Measurements from ENCODE around the gene DHRS12. TPM values are rescaled to one million over a fixed set of nuclear protein-coding genes. Genes with fewer than 3 reads are reported as not detected.
A peak's percentile ranks its signal among the peaks of the same experiment; 100 is the strongest.

Gene DHRS12
- total RNA-seq, 4 donors from 2014 or later, result 3.5 to 25.8 (median 10.8) TPM

DNA sequence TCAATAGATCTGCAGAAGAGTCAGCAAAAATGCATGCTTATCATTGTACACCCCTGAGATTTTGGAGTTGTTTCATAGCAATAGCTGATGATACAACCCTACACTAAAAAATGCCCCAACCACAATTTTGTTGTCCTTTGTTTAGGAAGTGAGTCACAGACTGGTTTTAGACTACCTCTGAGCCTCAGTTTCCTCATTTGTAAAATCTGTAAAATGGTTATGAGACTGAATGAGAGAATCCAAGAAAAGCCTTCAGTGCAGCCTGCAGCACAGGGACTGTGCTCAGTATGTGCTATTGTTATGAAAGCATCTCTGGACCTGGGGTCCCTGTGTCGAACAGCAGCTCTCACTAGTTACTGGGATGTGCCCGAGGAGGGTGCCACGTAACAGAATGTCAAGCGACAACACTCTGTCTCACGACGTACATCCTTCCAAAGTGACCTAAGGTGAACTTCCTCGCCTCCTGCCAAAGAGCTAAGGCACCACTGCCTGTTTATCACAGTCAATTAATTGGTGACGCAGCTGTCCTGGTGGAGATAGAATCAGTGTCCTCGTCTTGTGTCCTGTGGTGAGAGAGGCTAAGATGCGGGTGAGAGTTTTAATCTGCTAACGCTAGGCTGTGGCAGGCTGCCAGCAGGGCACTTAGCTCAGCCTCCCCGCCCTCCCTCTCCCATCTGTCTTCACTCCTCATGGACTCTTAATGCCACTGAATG, 18.1 kb downstream of the DHRS12 start:
- Histone ChIP-seq H3K4me1 (peaks cover 26% of the 10 kb centered on the region), H3K9me3 (no peaks in the 10 kb centered on the region), H3K36me3 (no peaks in the 10 kb centered on the region), H3K27ac (peak overlapping the region; percentile 73), H3K4me3 (no peak overlapping the region), H3K27me3 (no peaks in the 10 kb centered on the region)
- peak in 1 of 2 donors; percentile 85 for DNase-seq (ENCODE audit: low spot score in 2 of 2)
- TF ChIP-seq POLR2A (IDR thresholded peaks at IDR 0.05) (no peak), POLR2AphosphoS5 (IDR thresholded peaks at IDR 0.05) (no peak), EP300 (IDR thresholded peaks at IDR 0.05) (no peak)
- TF ChIP-seq, protein P1, sequence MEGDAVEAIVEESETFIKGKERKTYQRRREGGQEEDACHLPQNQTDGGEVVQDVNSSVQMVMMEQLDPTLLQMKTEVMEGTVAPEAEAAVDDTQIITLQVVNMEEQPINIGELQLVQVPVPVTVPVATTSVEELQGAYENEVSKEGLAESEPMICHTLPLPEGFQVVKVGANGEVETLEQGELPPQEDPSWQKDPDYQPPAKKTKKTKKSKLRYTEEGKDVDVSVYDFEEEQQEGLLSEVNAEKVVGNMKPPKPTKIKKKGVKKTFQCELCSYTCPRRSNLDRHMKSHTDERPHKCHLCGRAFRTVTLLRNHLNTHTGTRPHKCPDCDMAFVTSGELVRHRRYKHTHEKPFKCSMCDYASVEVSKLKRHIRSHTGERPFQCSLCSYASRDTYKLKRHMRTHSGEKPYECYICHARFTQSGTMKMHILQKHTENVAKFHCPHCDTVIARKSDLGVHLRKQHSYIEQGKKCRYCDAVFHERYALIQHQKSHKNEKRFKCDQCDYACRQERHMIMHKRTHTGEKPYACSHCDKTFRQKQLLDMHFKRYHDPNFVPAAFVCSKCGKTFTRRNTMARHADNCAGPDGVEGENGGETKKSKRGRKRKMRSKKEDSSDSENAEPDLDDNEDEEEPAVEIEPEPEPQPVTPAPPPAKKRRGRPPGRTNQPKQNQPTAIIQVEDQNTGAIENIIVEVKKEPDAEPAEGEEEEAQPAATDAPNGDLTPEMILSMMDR (IDR thresholded peaks at IDR 0.05), result no peak
- WGBS, result 52% methylated on average over 12 of the region's 12 CpGs

DNA sequence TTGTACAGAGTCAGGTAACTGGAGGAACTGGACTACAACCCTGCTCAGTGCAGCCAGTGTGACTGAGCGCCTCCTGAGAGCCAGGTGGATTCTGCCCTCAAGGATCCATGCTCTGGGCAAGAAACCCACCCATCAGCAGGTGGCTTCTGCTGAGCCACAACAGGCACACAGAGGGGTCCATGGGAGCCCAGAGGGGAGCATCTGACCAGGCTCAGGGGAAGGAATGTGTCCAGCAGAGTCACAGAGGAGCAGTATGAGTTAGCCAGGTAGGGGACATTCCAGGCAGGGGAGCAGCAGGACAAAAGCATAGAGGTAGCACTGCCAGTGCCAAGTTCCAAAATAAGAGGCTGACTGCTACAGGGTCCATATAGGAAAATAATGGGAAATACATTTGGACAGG, 19.9 kb downstream of the DHRS12 start:
- 93% methylated on average over 1 of the region's 1 CpG for WGBS
- H3K27ac ChIP-seq, result no peak overlapping the region
- H3K4me3 ChIP-seq, result no peak overlapping the region
- DNase-seq (ENCODE audit: low spot score in 2 of 2), result peak in 1 of 2 donors; percentile 26
- H3K27me3 ChIP-seq, result no peaks in the 10 kb centered on the region
- H3K4me1 ChIP-seq, result peaks cover 31% of the 10 kb centered on the region
- TF ChIP-seq POLR2A (IDR thresholded peaks at IDR 0.05), result no peak
- TF ChIP-seq, protein P1 (IDR thresholded peaks at IDR 0.05), result no peak
- no peak for TF ChIP-seq EP300 (IDR thresholded peaks at IDR 0.05)
- TF ChIP-seq POLR2AphosphoS5 (IDR thresholded peaks at IDR 0.05), result no peak
- H3K9me3 ChIP-seq, result no peaks in the 10 kb centered on the region
- no peaks in the 10 kb centered on the region for H3K36me3 ChIP-seq

- Histone ChIP-seq H3K4me3 (no peak overlapping the region), H3K27ac (no peak overlapping the region), H3K9me3 (no peaks in the 10 kb centered on the region), H3K36me3 (no peaks in the 10 kb centered on the region), H3K4me1 (peaks cover 30% of the 10 kb centered on the region), H3K27me3 (no peaks in the 10 kb centered on the region)
- 86% methylated on average over 9 of the region's 9 CpGs for WGBS
- DNase-seq (ENCODE audit: low spot score in 2 of 2), result peak in 1 of 2 donors; percentile 50
- TF ChIP-seq POLR2AphosphoS5 (IDR thresholded peaks at IDR 0.05) (no peak), EP300 (IDR thresholded peaks at IDR 0.05) (no peak), POLR2A (IDR thresholded peaks at IDR 0.05) (no peak)
- TF ChIP-seq, protein P1 (IDR thresholded peaks at IDR 0.05), result no peak
Measured at GRCh38 chr13:51783428-51784094, 20.4 kb downstream of the DHRS12 start.

GRCh38 chr13:51782026-51782710, 21.8 kb downstream of the DHRS12 start:
- no peak overlapping the region for H3K27ac ChIP-seq
- H3K4me1 ChIP-seq, result peaks cover 28% of the 10 kb centered on the region
- WGBS, result 84% methylated on average over 15 of the region's 15 CpGs
- no peaks in the 10 kb centered on the region for H3K36me3 ChIP-seq
- H3K4me3 ChIP-seq, result no peak overlapping the region
- no peaks in the 10 kb centered on the region for H3K27me3 ChIP-seq
- peak in 1 of 2 donors; percentile 58 for DNase-seq (ENCODE audit: low spot score in 2 of 2)
- TF ChIP-seq, protein P1 (IDR thresholded peaks at IDR 0.05), result no peak
- H3K9me3 ChIP-seq, result no peaks in the 10 kb centered on the region

All from suprapubic skin (tissue), 4 donors.